Large intestine (tissue), 3 donors: Measurements from ENCODE around the gene ATG2A. TPM values are rescaled to one million over a fixed set of nuclear protein-coding genes. Genes with fewer than 3 reads are reported as not detected.

ENCODE experiments used
- DNase-seq, 2 donors: peaks; one replicate each; pipeline versions ENCODE4 v3.0.0 to v3.0.0-alpha.2; 2013
- H3K27ac ChIP-seq: one replicate; pipeline ENCODE4 v1.5.1; 2013; ENCODE audit warnings: low read length
- H3K27me3 ChIP-seq: 2 replicates; pipeline ENCODE4 v1.6.1; 2013; ENCODE audit warnings: low read length; ENCODE audit not compliant: control insufficient read depth, insufficient read depth
- H3K36me3 ChIP-seq: 2 replicates; pipeline ENCODE4 v1.6.1; 2013; ENCODE audit warnings: low read length; ENCODE audit not compliant: control insufficient read depth, insufficient read depth
- H3K4me1 ChIP-seq: one replicate; pipeline ENCODE4 v1.6.1; 2013; ENCODE audit warnings: low read length; ENCODE audit not compliant: control insufficient read depth, insufficient read depth
- H3K4me3 ChIP-seq: one replicate; pipeline ENCODE4 v1.5.1; 2013; ENCODE audit warnings: low read length
- H3K9me3 ChIP-seq: one replicate; pipeline ENCODE4 v1.6.1; 2013; ENCODE audit warnings: mild to moderate bottlenecking, low read depth, low read length, moderate library complexity; ENCODE audit not compliant: control insufficient read depth
- WGBS: methylation state at CpG from one replicate; pipeline ENCODE4 v1.1.5; 2013; ENCODE audit warnings: low lambda C conversion rate; ENCODE audit not compliant: insufficient coverage; 5-methylcytosine and 5-hydroxymethylcytosine counted together
- polyA plus RNA-seq: library from polyadenylated mRNA; unstranded; fragments of 120-200 nt; gene quantifications from one replicate; pipeline ENCODE4 v1.2.1, GENCODE V29; 2013

ATG2A gene
- polyA plus RNA-seq, 1 donor: 18.4 TPM

GRCh38 chr11:64934682-64935358 lies 17.8 kb upstream of the ATG2A start:
- no peak overlapping the region for H3K4me3 ChIP-seq
- no peaks in the 10 kb centered on the region for H3K27me3 ChIP-seq
- H3K36me3 ChIP-seq: peaks cover 32% of the 10 kb centered on the region
- H3K9me3 ChIP-seq: no peaks in the 10 kb centered on the region
- no peak overlapping the region for H3K27ac ChIP-seq
- WGBS: no CpG with 5 or more reads among the region's 27 CpGs
- peak in 1 of 2 donors; percentile 69 for DNase-seq
- H3K4me1 ChIP-seq: peaks cover 13% of the 10 kb centered on the region

- Histone ChIP-seq H3K36me3 (peaks cover 37% of the 10 kb centered on the region), H3K9me3 (no peaks in the 10 kb centered on the region), H3K27ac (no peak overlapping the region), H3K4me3 (no peak overlapping the region), H3K27me3 (no peaks in the 10 kb centered on the region), H3K4me1 (peaks cover 13% of the 10 kb centered on the region)
- no peak for DNase-seq
- WGBS: 100% methylated on average over 1 of the region's 10 CpGs
Measured at GRCh38 chr11:64933935-64934681, 17.1 kb upstream of the ATG2A start.

DNA sequence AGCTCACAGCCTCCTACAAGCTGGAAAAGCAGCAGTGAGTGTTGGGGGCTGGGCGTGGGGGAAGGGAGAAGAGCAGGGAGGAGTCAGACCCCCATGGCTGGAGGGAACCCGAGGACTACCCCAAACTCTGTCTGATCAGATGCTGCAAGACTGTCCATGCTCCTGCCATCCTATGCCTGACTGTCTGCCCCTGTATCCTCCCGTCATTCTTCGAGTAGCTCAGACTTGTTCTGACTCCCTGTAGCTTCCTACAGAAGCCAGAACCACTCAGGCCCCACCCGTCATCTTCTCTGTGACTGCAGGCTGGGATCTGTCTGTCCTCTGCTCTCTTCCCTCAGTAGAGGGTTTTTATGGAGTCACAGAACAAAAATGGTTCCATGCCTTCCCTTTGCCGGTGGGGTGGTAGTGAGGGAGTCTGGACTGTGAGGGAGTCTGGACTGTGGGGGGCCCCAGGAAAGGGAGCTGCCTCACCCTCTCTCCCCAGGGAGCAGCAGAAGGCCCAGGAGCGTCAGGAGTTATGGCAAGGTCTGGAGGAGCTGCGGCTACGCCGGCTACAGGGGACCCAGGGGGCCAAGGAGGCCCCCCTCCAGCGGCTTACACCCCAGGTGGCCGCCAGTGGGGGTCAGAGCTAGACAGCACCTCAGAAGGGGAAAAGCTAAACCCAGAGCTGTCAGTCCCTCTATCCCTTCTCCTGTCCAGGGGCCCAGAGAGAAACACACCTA lies 16.4 kb upstream of the ATG2A start:
- no peak overlapping the region for H3K27ac ChIP-seq
- H3K27me3 ChIP-seq: no peaks in the 10 kb centered on the region
- peaks cover 13% of the 10 kb centered on the region for H3K4me1 ChIP-seq
- H3K4me3 ChIP-seq: no peak overlapping the region
- H3K9me3 ChIP-seq: no peaks in the 10 kb centered on the region
- H3K36me3 ChIP-seq: peaks cover 38% of the 10 kb centered on the region
- WGBS: no CpG with 5 or more reads among the region's 12 CpGs
- no peak for DNase-seq

- H3K27me3 ChIP-seq: no peaks in the 10 kb centered on the region
- H3K9me3 ChIP-seq: no peaks in the 10 kb centered on the region
- no peak for DNase-seq
- peaks cover 44% of the 10 kb centered on the region for H3K36me3 ChIP-seq
- H3K4me1 ChIP-seq: peaks cover 13% of the 10 kb centered on the region
- H3K27ac ChIP-seq: no peak overlapping the region
- WGBS: no CpG with 5 or more reads among the region's 5 CpGs
- no peak overlapping the region for H3K4me3 ChIP-seq
Measured at GRCh38 chr11:64932324-64932723, 15.3 kb upstream of the ATG2A start.

- peaks cover 13% of the 10 kb centered on the region for H3K4me1 ChIP-seq
- H3K27me3 ChIP-seq: no peaks in the 10 kb centered on the region
- no peak for DNase-seq
- no peak overlapping the region for H3K27ac ChIP-seq
- H3K36me3 ChIP-seq: peaks cover 47% of the 10 kb centered on the region
- no peak overlapping the region for H3K4me3 ChIP-seq
- no peaks in the 10 kb centered on the region for H3K9me3 ChIP-seq
- WGBS: no CpG with 5 or more reads among the region's 7 CpGs
Measured at GRCh38 chr11:64931290-64931689, 14.3 kb upstream of the ATG2A start.

DNA sequence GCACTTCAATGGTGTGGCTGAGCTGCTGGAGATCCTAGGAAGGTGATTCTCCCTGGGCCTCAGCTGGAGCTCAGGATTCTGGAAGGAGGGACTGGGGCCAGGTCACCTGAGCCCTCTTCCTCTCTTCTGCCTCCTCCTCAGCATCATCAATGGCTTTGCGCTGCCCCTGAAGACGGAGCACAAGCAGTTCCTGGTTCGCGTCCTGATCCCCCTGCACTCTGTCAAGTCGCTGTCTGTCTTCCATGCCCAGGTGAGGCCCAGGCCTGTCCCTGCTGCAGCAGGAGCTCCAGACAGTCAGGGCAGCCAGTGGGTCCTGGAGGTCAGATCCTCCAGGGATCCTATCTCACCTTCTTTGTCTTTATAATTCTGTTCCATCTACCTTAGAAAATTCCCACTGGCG lies 13.3 kb upstream of the ATG2A start:
- Histone ChIP-seq H3K9me3 (no peaks in the 10 kb centered on the region), H3K27me3 (no peaks in the 10 kb centered on the region), H3K27ac (no peak overlapping the region), H3K4me1 (peaks cover 19% of the 10 kb centered on the region), H3K4me3 (no peak overlapping the region), H3K36me3 (peaks cover 47% of the 10 kb centered on the region)
- WGBS: 89% methylated on average over 1 of the region's 6 CpGs
- no peak for DNase-seq

DNA sequence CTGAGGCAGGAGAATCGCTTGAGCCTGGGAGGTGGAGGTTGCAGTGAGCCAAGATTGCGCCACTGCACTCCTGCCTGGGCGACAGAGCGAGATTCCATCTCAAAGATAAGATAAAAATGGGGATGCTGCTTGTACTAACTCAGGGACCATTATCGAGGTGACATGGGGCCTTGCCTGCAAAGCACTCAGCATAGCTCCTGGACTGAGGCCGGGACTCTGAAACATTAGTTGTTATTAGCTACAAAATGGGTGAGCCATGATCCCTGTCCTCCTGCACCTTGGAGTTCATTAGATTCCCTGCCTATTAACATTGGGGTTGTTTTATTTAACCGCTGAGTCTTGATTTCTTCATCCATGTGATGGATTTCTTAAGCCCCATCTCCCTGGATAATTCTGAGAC lies 12.6 kb upstream of the ATG2A start:
- Histone ChIP-seq H3K4me3 (no peak overlapping the region), H3K27ac (no peak overlapping the region), H3K9me3 (no peaks in the 10 kb centered on the region), H3K27me3 (no peaks in the 10 kb centered on the region), H3K36me3 (peaks cover 47% of the 10 kb centered on the region), H3K4me1 (peaks cover 17% of the 10 kb centered on the region)
- no peak for DNase-seq
- WGBS: no CpG with 5 or more reads among the region's 7 CpGs

- no CpG with 5 or more reads among the region's 2 CpGs for WGBS
- H3K36me3 ChIP-seq: peaks cover 47% of the 10 kb centered on the region
- H3K4me1 ChIP-seq: peaks cover 10% of the 10 kb centered on the region
- DNase-seq: no peak
- H3K27ac ChIP-seq: no peak overlapping the region
- H3K9me3 ChIP-seq: no peaks in the 10 kb centered on the region
- H3K4me3 ChIP-seq: no peak overlapping the region
- no peaks in the 10 kb centered on the region for H3K27me3 ChIP-seq
Measured at GRCh38 chr11:64928957-64929356, 11.9 kb upstream of the ATG2A start.

- WGBS: no CpG with 5 or more reads among the region's 22 CpGs
- H3K4me1 ChIP-seq: peaks cover 15% of the 10 kb centered on the region
- no peaks in the 10 kb centered on the region for H3K9me3 ChIP-seq
- H3K4me3 ChIP-seq: no peak overlapping the region
- H3K27ac ChIP-seq: no peak overlapping the region
- H3K36me3 ChIP-seq: peaks cover 33% of the 10 kb centered on the region
- no peaks in the 10 kb centered on the region for H3K27me3 ChIP-seq
- DNase-seq: no peak
Measured at GRCh38 chr11:64926689-64927088, 9.7 kb upstream of the ATG2A start.

GRCh38 chr11:64925536-64926436 lies 8.8 kb upstream of the ATG2A start:
- no peaks in the 10 kb centered on the region for H3K9me3 ChIP-seq
- peaks cover 15% of the 10 kb centered on the region for H3K4me1 ChIP-seq
- H3K27me3 ChIP-seq: no peaks in the 10 kb centered on the region
- WGBS: no CpG with 5 or more reads among the region's 24 CpGs
- peaks cover 24% of the 10 kb centered on the region for H3K36me3 ChIP-seq
- no peak for DNase-seq
- no peak overlapping the region for H3K27ac ChIP-seq
- H3K4me3 ChIP-seq: peak overlapping the region; percentile 63
